A549 (cell line): ENCODE results near the gene ITM2B. TPM values are rescaled to one million over a fixed set of nuclear protein-coding genes. Genes with fewer than 3 reads are reported as not detected.

Source experiments
- ATAC-seq, 2 experiments: fragments of 200-7000 bp in 1 of 2; fragments of >200 bp in 1 of 2; cut with Nextera tagmentation in 1 of 2; cut with Tn5 transposase in 1 of 2; 3 replicates each; pipeline versions ENCODE4 v1.8.0 to v1.9.1; 2018 to 2020; ENCODE audit warnings: mild to moderate bottlenecking in 1 of 2, moderate library complexity in 1 of 2
- CTCF ChIA-PET: fragments of 300-600 bp; sonication (Branson Sonifier 250); formaldehyde crosslinking; extraction: SDS; loops from one replicate; lab custom pipeline; 2021; ENCODE audit warnings: antibody characterized with exemption, inconsistent platforms; lab: Yijun Ruan, JAX
- POLR2A ChIA-PET: fragments of 350-600 bp; formaldehyde crosslinking; extraction: SDS; loops from one replicate; lab custom pipeline; 2021; ENCODE audit warnings: antibody characterized with exemption, inconsistent platforms; lab: Yijun Ruan, JAX
- DNase-seq, 2 experiments: peaks; one replicate each; pipeline versions ENCODE4 v3.0.0 to v3.0.0-alpha.2; 2011 to 2016; ENCODE audit warnings: low read depth in 1 of 2, low spot score in 1 of 2
- FAIRE-seq: peaks from 2 replicates; lab custom pipeline; 2011; peaks lifted over from hg19 to GRCh38; lab: Jason Lieb, UNC
- H3K27ac ChIP-seq, 2 experiments: fragments of >200 bp; sonication (Bioruptor Twin); formaldehyde crosslinking; 3 replicates each; pipeline ENCODE4 v1.5.1; 2016 to 2017
- H3K4me1 ChIP-seq: fragments of >200 bp; sonication (Bioruptor Twin); formaldehyde crosslinking; 3 replicates; pipeline ENCODE4 v1.6.1; 2016
- H3K4me2 ChIP-seq: fragments of >200 bp; sonication (Bioruptor Twin); formaldehyde crosslinking; 3 replicates; pipeline ENCODE4 v1.6.1; 2016
- H3K4me3 ChIP-seq: fragments of >200 bp; sonication (Bioruptor Twin); formaldehyde crosslinking; 3 replicates; pipeline ENCODE4 v1.5.1; 2016
- H3K9me3 ChIP-seq: fragments of >200 bp; sonication (Bioruptor Twin); formaldehyde crosslinking; 3 replicates; pipeline ENCODE4 v1.6.1; 2016
- BCL3 ChIP-seq: fragments of >200 bp; sonication (Bioruptor Twin); formaldehyde crosslinking; IDR thresholded peaks from 3 replicates; pipeline ENCODE4 v1.6.1; 2016
- BHLHE40 ChIP-seq: IDR thresholded peaks from 2 replicates; pipeline ENCODE4 v1.6.1; 2012; ENCODE audit warnings: low read depth, low read length, inconsistent platforms
- CBX8 ChIP-seq: fragments of 200-600 bp; sonication (generic); IDR thresholded peaks from 2 replicates; pipeline ENCODE4 v1.6.1; 2016
- CTCF ChIP-seq: fragments of >200 bp; sonication (Bioruptor Twin); formaldehyde crosslinking; IDR thresholded peaks from 3 replicates; pipeline ENCODE4 v1.5.1; 2016
- E2F6 ChIP-seq: IDR thresholded peaks from 2 replicates; pipeline ENCODE4 v1.6.1; 2012; ENCODE audit warnings: low read depth, borderline replicate concordance
- EP300 ChIP-seq, 2 experiments: fragments of >200 bp; sonication (Bioruptor Twin); formaldehyde crosslinking; IDR thresholded peaks; 2 replicates in 1 of 2; 3 replicates in 1 of 2; pipeline ENCODE4 v1.6.1; 2016 to 2017
- HOXA7 ChIP-seq: fragments of 250-450 bp; sonication (Bioruptor Pico); IDR thresholded peaks from 2 replicates; pipeline ENCODE4 v1.5.0; 2020; ENCODE audit warnings: mild to moderate bottlenecking, moderate library complexity
- HOXB13 ChIP-seq: fragments of 250-450 bp; sonication (Bioruptor Pico); IDR thresholded peaks from 2 replicates; pipeline ENCODE4 v1.5.0; 2020; ENCODE audit warnings: low read depth, mild to moderate bottlenecking, moderate library complexity
- JUN ChIP-seq, 2 experiments: fragments of >200 bp; sonication (Bioruptor Twin); formaldehyde crosslinking; IDR thresholded peaks; 2 replicates in 1 of 2; 3 replicates in 1 of 2; pipeline ENCODE4 v1.6.1; 2016 to 2017
- JUNB ChIP-seq: fragments of >200 bp; sonication (Bioruptor Twin); formaldehyde crosslinking; IDR thresholded peaks from 2 replicates; pipeline ENCODE4 v1.6.1; 2016
- MAZ ChIP-seq: fragments of 150-350 bp; IDR thresholded peaks from 2 replicates; pipeline ENCODE4 v1.6.1; 2014; ENCODE audit warnings: antibody characterized with exemption, low read depth, low read length, borderline replicate concordance
- NFE2L2 ChIP-seq: fragments of 150-350 bp; conservative IDR thresholded peaks from 2 replicates; pipeline ENCODE4 v1.6.1; 2014; ENCODE audit warnings: low read length
- NR3C1 ChIP-seq: fragments of >200 bp; sonication (Bioruptor Twin); formaldehyde crosslinking; IDR thresholded peaks from 3 replicates; pipeline ENCODE4 v1.6.1; 2017
- PBX3 ChIP-seq: IDR thresholded peaks from 2 replicates; pipeline ENCODE4 v1.6.1; 2012
- PHF8 ChIP-seq: fragments of 200-600 bp; sonication (generic); IDR thresholded peaks from 2 replicates; pipeline ENCODE4 v1.6.1; 2016; ENCODE audit warnings: low read depth, mild to moderate bottlenecking, antibody characterized with exemption, moderate library complexity, borderline replicate concordance
- POLR2AphosphoS2 ChIP-seq: conservative IDR thresholded peaks from 2 replicates; pipeline ENCODE4 v1.6.1; 2012; ENCODE audit warnings: low read length, improper control_type of control experiment, inconsistent platforms
- RARB ChIP-seq: fragments of 250-450 bp; sonication (Bioruptor Pico); IDR thresholded peaks from 2 replicates; pipeline ENCODE4 v1.8.0; 2021; ENCODE audit warnings: mild to moderate bottlenecking, moderate library complexity
- RNF2 ChIP-seq: fragments of 200-600 bp; sonication (generic); IDR thresholded peaks from 2 replicates; pipeline ENCODE4 v1.6.1; 2016; ENCODE audit warnings: low read depth, mild to moderate bottlenecking, antibody characterized with exemption, moderate library complexity, borderline replicate concordance
- SREBF2 ChIP-seq: fragments of 450-650 bp; IDR thresholded peaks from 2 replicates; pipeline ENCODE4 v1.6.1; 2014; ENCODE audit warnings: mild to moderate bottlenecking, moderate library complexity
- TP53 ChIP-seq: fragments of 250-450 bp; sonication (Bioruptor Pico); IDR thresholded peaks from 2 replicates; pipeline ENCODE4 v1.5.0; 2021; ENCODE audit warnings: mild to moderate bottlenecking, moderate library complexity
- USF2 ChIP-seq: fragments of 450-650 bp; IDR thresholded peaks from 2 replicates; pipeline ENCODE4 v1.6.1; 2014; ENCODE audit warnings: antibody characterized with exemption
- ZC3H11A ChIP-seq: fragments of 450-650 bp; IDR thresholded peaks from 2 replicates; pipeline ENCODE4 v1.6.1; 2014; ENCODE audit warnings: antibody characterized with exemption, mild to moderate bottlenecking
- ZNF302 ChIP-seq: fragments of 250-450 bp; sonication (Bioruptor Pico); IDR thresholded peaks from 2 replicates; pipeline ENCODE4 v1.9.0; 2021; ENCODE audit warnings: inconsistent platforms, mild to moderate bottlenecking, moderate library complexity
- WGBS: methylation state at CpG from one replicate; pipeline ENCODE4 v1.1.6; 2017; ENCODE audit errors: missing lambda C conversion rate; 5-methylcytosine and 5-hydroxymethylcytosine counted together
- polyA plus RNA-seq, 4 experiments: library from polyadenylated mRNA; depleted of rRNA in 3 of 4; stranded (reverse); fragments of >200 nt; fragmentation: RNase III in 1 of 4; extraction: RNeasy Plus Mini Kit Qiagen cat#74134 plus additional on column Dnase treatment in 1 of 4; gene quantifications; 2 replicates in 3 of 4; 3 replicates in 1 of 4; pipeline ENCODE4 v1.2.3, GENCODE V29; 2011 to 2017

The ITM2B gene
- polyA plus RNA-seq, 2 of the 4 experiments (the other 2 are of a cell fraction) = 116 to 226 TPM

GRCh38 chr13:48265217-48265815 lies 32.3 kb downstream of the ITM2B start:
- TF ChIP-seq CBX8 = no peak
- no peak for TF ChIP-seq BCL3
- no peak for TF ChIP-seq E2F6
- TF ChIP-seq CTCF = no peak
- TF ChIP-seq ZC3H11A = no peak
- TF ChIP-seq HOXA7 (CRISPR knock-in tag) = no peak
- TF ChIP-seq POLR2AphosphoS2 = no peak
- TF ChIP-seq NFE2L2 = no peak
- TF ChIP-seq PHF8 = no peak
- no peak for TF ChIP-seq BHLHE40
- TF ChIP-seq MAZ = no peak
- no peak for TF ChIP-seq EP300 (IDR thresholded peaks at IDR 0.05)
- TF ChIP-seq USF2 = no peak
- TF ChIP-seq ZNF302 (CRISPR knock-in tag) = no peak
- TF ChIP-seq RARB (CRISPR knock-in tag) = no peak
- no peak for TF ChIP-seq HOXB13 (CRISPR knock-in tag)
- no peak for TF ChIP-seq SREBF2
- no peak for TF ChIP-seq TP53 (CRISPR knock-in tag)
- no peak for TF ChIP-seq NR3C1
- no peak for DNase-seq
- Histone ChIP-seq H3K9me3 (no peaks in the 10 kb centered on the region), H3K4me2 (no peak overlapping the region), H3K4me3 (no peak overlapping the region), H3K27ac (no peak overlapping the region), H3K4me1 (peaks cover 4% of the 10 kb centered on the region; the same call in 2 of the 3 replicates)
- ChIA-PET POLR2A (no interaction called here), CTCF (interaction anchor here (0.6 kb wide), 1 partner anchor 30 kb away, joined by 3 read pairs; no protein-coding TSS in a partner anchor)
- FAIRE-seq = no peak
- no peak for ATAC-seq
- WGBS = 90% methylated on average over 8 of the region's 8 CpGs

- no peak for TF ChIP-seq PBX3
- no peak for TF ChIP-seq JUNB
- no peak for TF ChIP-seq JUN (IDR thresholded peaks at IDR 0.05)
- no peak for TF ChIP-seq RNF2
- no peak for TF ChIP-seq SREBF2
- CTCF ChIA-PET = no interaction called here
- no peak for FAIRE-seq
- ATAC-seq = no peak
- no peak for DNase-seq
- Histone ChIP-seq H3K4me3 (no peak overlapping the region), H3K27ac (no peak overlapping the region), H3K9me3 (no peaks in the 10 kb centered on the region), H3K4me2 (no peak overlapping the region), H3K4me1 (peaks cover 4% of the 10 kb centered on the region; the same call in 2 of the 3 replicates)
- POLR2A ChIA-PET = no interaction called here
Measured at GRCh38 chr13:48266150-48266549, 33.1 kb downstream of the ITM2B start.
